HepG2 (cell line): Measurements from ENCODE around the gene GDF15. TPM values are rescaled to one million over a fixed set of nuclear protein-coding genes. Genes with fewer than 3 reads are reported as not detected.

Source experiments
- ATAC-seq: fragments of 200-7000 bp; cut with Tn5 transposase; 3 replicates; pipeline ENCODE4 v1.9.1; 2020; ENCODE audit warnings: mild to moderate bottlenecking, moderate library complexity
- BruUV-seq: library from RNA; stranded (reverse); fragments of 400-500 nt; replicated peaks from 2 replicates; lab custom pipeline; 2021; lab: Mats Ljungman, UMichigan
- CTCF ChIA-PET: fragments of 300-600 bp; formaldehyde crosslinking; extraction: SDS; loops from one replicate; lab custom pipeline; 2021; ENCODE audit warnings: low total read pairs, inconsistent platforms, low intra/inter-chr PET ratio; lab: Yijun Ruan, JAX
- POLR2A ChIA-PET: fragments of 350-600 bp; sonication (Branson Sonifier 250); formaldehyde crosslinking; loops from one replicate; lab custom pipeline; 2020; ENCODE audit warnings: antibody characterized with exemption, inconsistent platforms; lab: Yijun Ruan, JAX
- DNase-seq: peaks from one replicate; pipeline ENCODE4 v3.0.0-alpha.2; 2015; ENCODE audit warnings: low spot score
- FAIRE-seq: peaks from 3 replicates; lab custom pipeline; 2011; peaks lifted over from hg19 to GRCh38; lab: Jason Lieb, UNC
- H2AFZ ChIP-seq: one replicate; pipeline ENCODE4 v1.6.1; 2011; ENCODE audit warnings: low read length, inconsistent platforms
- H3K27ac ChIP-seq: fragments of 300-600 bp; 3 replicates; pipeline ENCODE4 v1.8.0; 2011; ENCODE audit warnings: mixed run types, mild to moderate bottlenecking, mixed read lengths, low read length, inconsistent platforms; ENCODE audit not compliant: insufficient read depth; ENCODE audit errors: extremely low read length
- H3K27me3 ChIP-seq, 2 experiments: fragments of 200-600 bp in 1 of 2; 2 replicates in 1 of 2; 3 replicates in 1 of 2; pipeline versions ENCODE4 v1.6.0 to v1.8.0; 2011; ENCODE audit warnings: low read length in 2 of 2, mild to moderate bottlenecking in 2 of 2, moderate library complexity in 2 of 2, inconsistent platforms in 1 of 2; ENCODE audit not compliant: insufficient read depth in 2 of 2, control insufficient read depth in 1 of 2
- H3K36me3 ChIP-seq, 2 experiments: fragments of 200-600 bp in 1 of 2; replicated peaks in 1 of 2; 2 replicates in 1 of 2; 3 replicates in 1 of 2; pipeline versions ENCODE4 v1.5.1 to v1.8.0; 2011; ENCODE audit warnings: low read length in 2 of 2, inconsistent platforms in 1 of 2; ENCODE audit not compliant: insufficient read depth in 2 of 2, control insufficient read depth in 1 of 2
- H3K4me1 ChIP-seq: 2 replicates; pipeline ENCODE4 v1.5.1; 2012; ENCODE audit warnings: low read length, inconsistent platforms; ENCODE audit not compliant: insufficient read depth
- H3K4me2 ChIP-seq: 2 replicates; pipeline ENCODE4 v1.6.0; 2011; ENCODE audit warnings: low read depth, low read length, inconsistent platforms
- H3K4me3 ChIP-seq, 3 experiments: fragments of 200-600 bp in 1 of 3; sonication (generic), shearing (Covaris generic) in 1 of 3; replicated peaks in 1 of 3; 2 replicates each; pipeline ENCODE4 v1.5.1; 2011 to 2016; ENCODE audit warnings: low read length in 3 of 3, inconsistent platforms in 2 of 3, low read depth in 2 of 3, mild to moderate bottlenecking in 2 of 3, control low read depth in 1 of 3, mixed read lengths in 1 of 3; ENCODE audit not compliant: insufficient read depth in 1 of 3
- H3K79me2 ChIP-seq: one replicate; pipeline ENCODE4 v1.6.1; 2011; ENCODE audit warnings: low read length, inconsistent platforms; ENCODE audit not compliant: insufficient read depth
- H3K9ac ChIP-seq: 2 replicates; pipeline ENCODE4 v1.6.0; 2011; ENCODE audit warnings: mild to moderate bottlenecking, low read depth, low read length, inconsistent platforms; ENCODE audit not compliant: insufficient read depth
- H3K9me3 ChIP-seq: 2 replicates; pipeline ENCODE4 v1.5.1; 2012; ENCODE audit warnings: mild to moderate bottlenecking, low read length
- H4K20me1 ChIP-seq: 2 replicates; pipeline ENCODE4 v1.6.0; 2011; ENCODE audit warnings: inconsistent platforms, mild to moderate bottlenecking, low read length, moderate library complexity; ENCODE audit not compliant: insufficient read depth
- AKNA ChIP-seq: sonication (generic); formaldehyde crosslinking; IDR thresholded peaks from 2 replicates; pipeline ENCODE4 v1.4.0; 2020; ENCODE audit warnings: missing genetic modification reagents, borderline replicate concordance
- KDM1A ChIP-seq: IDR thresholded peaks from 2 replicates; pipeline ENCODE4 v1.6.1; 2016; ENCODE audit warnings: missing compliant biosample characterization
- MIER3 ChIP-seq: IDR thresholded peaks from 2 replicates; pipeline ENCODE4 v1.6.1; 2016; ENCODE audit warnings: missing compliant biosample characterization, borderline replicate concordance
- MXD4 ChIP-seq: IDR thresholded peaks from 2 replicates; pipeline ENCODE4 v1.6.1; 2016; ENCODE audit warnings: mild to moderate bottlenecking, missing biosample characterization, missing genetic modification reagents
- PHF5A ChIP-seq: IDR thresholded peaks from one replicate; pipeline ENCODE4 v1.6.1; 2018; ENCODE audit warnings: low read depth, missing genetic modification reagents; ENCODE audit not compliant: unreplicated experiment
- SIX1 ChIP-seq: sonication (generic); formaldehyde crosslinking; IDR thresholded peaks from 2 replicates; pipeline ENCODE4 v1.4.0; 2020; ENCODE audit warnings: missing genetic modification reagents, borderline replicate concordance
- THYN1 ChIP-seq: sonication (generic); formaldehyde crosslinking; IDR thresholded peaks from 2 replicates; pipeline ENCODE4 v1.8.1; 2023; ENCODE audit warnings: low read depth, mild to moderate bottlenecking, moderate library complexity, missing genetic modification reagents, borderline replicate concordance
- ZNF513 ChIP-seq: sonication (generic); formaldehyde crosslinking; conservative IDR thresholded peaks from 2 replicates; pipeline ENCODE4 v1.5.0; 2020; ENCODE audit warnings: missing genetic modification reagents
- ZNF607 ChIP-seq: sonication (generic); formaldehyde crosslinking; IDR thresholded peaks from 2 replicates; pipeline ENCODE4 v1.5.1; 2020; ENCODE audit warnings: missing genetic modification reagents, mild to moderate bottlenecking, borderline replicate concordance
- ZNF776 ChIP-seq: sonication (generic); formaldehyde crosslinking; IDR thresholded peaks from 2 replicates; pipeline ENCODE4 v1.4.0; 2020; ENCODE audit warnings: mild to moderate bottlenecking, missing genetic modification reagents
- WGBS: methylation state at CpG from one replicate; pipeline ENCODE4 v1.1.6; 2017; ENCODE audit warnings: low lambda C conversion rate; 5-methylcytosine and 5-hydroxymethylcytosine counted together
- in situ Hi-C: cut with HindIII; loops from 2 replicates; pipeline ENCODE4 v1.10.0; 2017; ENCODE audit warnings: low pct_unique_long_range_greater_than_20kb; ENCODE audit not compliant: extremely low pct_ligation_motif_present
- intact Hi-C: fragments of 100-400 bp; cut with micrococcal nuclease; formaldehyde crosslinking; loops from one replicate; pipeline ENCODE4 v1.10.0; 2022; ENCODE audit not compliant: unreplicated experiment
- polyA plus RNA-seq, 8 experiments: library from polyadenylated mRNA; depleted of rRNA in 3 of 8; stranded (reverse) in 7 of 8; unstranded in 1 of 8; fragments of >200 nt; fragmentation: Illumina TruSeq in 4 of 8; extraction: Trizol in 4 of 8; gene quantifications; 2 replicates each; pipeline versions ENCODE4 v1.2.1 to v1.2.3, GENCODE V29; 2011 to 2016; ENCODE audit warnings: low read depth in 4 of 8, missing spikeins in 1 of 8, mixed read lengths in 1 of 8; ENCODE audit not compliant: insufficient read depth in 1 of 8
- total RNA-seq, 5 experiments: library from RNA; depleted of rRNA; stranded (reverse); fragments of >200 nt; fragmentation: Illumina TruSeq; extraction: Trizol; gene quantifications; 2 replicates each; pipeline ENCODE4 v1.2.3, GENCODE V29; 2016; ENCODE audit warnings: low read depth in 1 of 5

Gene GDF15
- total and polyA plus RNA-seq, 2 of the 13 experiments (the other 11 are each of a cell fraction or from before 2014, with no cell fraction given), result 146 to 422 TPM

GRCh38 chr19:18386543-18387271 lies 749 bp downstream of the GDF15 start (continued):
- no peak for TF ChIP-seq AKNA
- TF ChIP-seq, all 625 proteins: peak for 51

GRCh38 chr19:18388100-18388959 lies 2.4 kb downstream of the GDF15 start:
- ATAC-seq, result peak; percentile 21
- peak; percentile 52 for DNase-seq
- peaks cover 4 to 24% of the 10 kb centered on the region in 2 experiments; a peak in 4 of 5 replicates for H3K36me3 ChIP-seq
- POLR2A ChIA-PET, result interaction anchor here (0.9 to 14.3 kb wide), 19 partner anchors 7 to 201 kb away, joined by 3 to 514 read pairs (median 8); partner anchors contain the start of genes IQCN, JUND, LRRC25 and PGPEP1
- no peak for FAIRE-seq
- intact Hi-C loops, result loop anchor here (5.0 kb wide), 1 partner anchor 41 kb away; no protein-coding TSS in a partner anchor
- peaks cover 40% of the 10 kb centered on the region for H3K79me2 ChIP-seq
- H2AFZ ChIP-seq, result no peak overlapping the region
- CTCF ChIA-PET, result interaction anchor here (0.8 to 4.4 kb wide), 4 partner anchors 20 to 39 kb away, joined by 5 to 20 read pairs (median 9); no protein-coding TSS in a partner anchor
- H3K4me2 ChIP-seq, result peak overlapping the region; percentile 90
- BruUV-seq, result no TSS peak
- peaks cover 42% of the 10 kb centered on the region for H4K20me1 ChIP-seq
- H3K27me3 ChIP-seq, result no peaks in the 10 kb centered on the region; a peak in 1 of 5 replicates
- peaks cover 39% of the 10 kb centered on the region for H3K4me1 ChIP-seq
- peak overlapping the region; percentile 84 for H3K9ac ChIP-seq
- in situ Hi-C loops, result no loop called here
- WGBS, result 61% methylated on average over 34 of the region's 86 CpGs
- peak overlapping the region; percentile 86 to 95 (median 91); a peak in 5 of 6 replicates for H3K4me3 ChIP-seq
- H3K27ac ChIP-seq, result peak overlapping the region; percentile 80
- H3K9me3 ChIP-seq, result no peaks in the 10 kb centered on the region
- TF ChIP-seq THYN1, result 0 out of 2 replicates have a peak, but pooled peaks have one; percentile 39
- no peak for TF ChIP-seq MIER3 (CRISPR knock-in tag)
- TF ChIP-seq SIX1 (CRISPR knock-in tag), result no peak
- TF ChIP-seq PHF5A, result no peak
- peak; percentile 89 for TF ChIP-seq ZNF607 (CRISPR knock-in tag)
- TF ChIP-seq MXD4 (CRISPR knock-in tag), result peak; percentile 43; the same call in 1 of the 2 replicates
- peak; percentile 96 for TF ChIP-seq ZNF776 (CRISPR knock-in tag)
- TF ChIP-seq KDM1A (CRISPR knock-in tag), result no peak
- TF ChIP-seq ZNF513 (CRISPR knock-in tag), result peak; percentile 49; the same call in 1 of the 2 replicates
